Myocyte (in vitro differentiated cells): Measurements from ENCODE around the gene CWC25. TPM values are rescaled to one million over a fixed set of nuclear protein-coding genes. Genes with fewer than 3 reads are reported as not detected.

Source experiments
- microRNA-seq: library from miRNA; unstranded; fragments of <30 nt; microRNA quantifications from one replicate; pipeline ENCODE4, GENCODE V29; 2016
- total RNA-seq: library from RNA; depleted of rRNA; stranded (reverse); fragments of >200 nt; gene quantifications from 2 replicates; pipeline ENCODE4 v1.2.3, GENCODE V29; 2014

CWC25 gene
- total RNA-seq, 1 donor from 2014 or later, result 11.3 TPM

Small RNA genes within 50 kb of the gene (microRNA-seq; reads per million reads assigned to microRNA genes)
- not detected for gene MIR4727

Other genes starting within 250 kb of the CWC25 start
- 0.08 TPM in 1 of 2 replicates, not detected in the other for gene SRCIN1, start 219.4 kb downstream of the CWC25 start, total RNA-seq
- gene EPOP, start 150.4 kb downstream of the CWC25 start, total RNA-seq, result 0.94 and 1.2 TPM in 2 replicates
- gene MLLT6, start 120.0 kb downstream of the CWC25 start, total RNA-seq, result 42.7 and 54.6 TPM in 2 replicates
- 3.7 and 6.2 TPM in 2 replicates for gene CISD3, start 95.0 kb downstream of the CWC25 start, total RNA-seq
- 2.0 and 2.3 TPM in 2 replicates for gene PCGF2, start 77.0 kb downstream of the CWC25 start, total RNA-seq
- gene PSMB3, start 72.6 kb downstream of the CWC25 start, total RNA-seq, result 165 and 179 TPM in 2 replicates
- 74.4 and 89.7 TPM in 2 replicates for gene PIP4K2B, start 25.8 kb downstream of the CWC25 start, total RNA-seq
- 758 and 872 TPM in 2 replicates for gene RPL23, start 28.4 kb upstream of the CWC25 start, total RNA-seq
- 86.8 and 89.9 TPM in 2 replicates for gene LASP1, start 44.7 kb upstream of the CWC25 start, total RNA-seq
- gene FBXO47, start 142.1 kb upstream of the CWC25 start, total RNA-seq, result not detected in 2 replicates